Smooth muscle cell (in vitro differentiated cells): Measurements from ENCODE around the gene ASH1L. TPM values are rescaled to one million over a fixed set of nuclear protein-coding genes. Genes with fewer than 3 reads are reported as not detected.
A peak's percentile ranks its signal among the peaks of the same experiment; 100 is the strongest.

ENCODE experiments used
- DNase-seq: peaks from one replicate; lab custom pipeline; 2025; ENCODE audit not compliant: unreplicated experiment; lab: John Stamatoyannopoulos, UW
- H2AFZ ChIP-seq: fragments of 200-600 bp; sonication (generic); 2 replicates; pipeline ENCODE4 v1.6.0; 2016; ENCODE audit warnings: antibody characterized with exemption, low read depth, mild to moderate bottlenecking
- H3F3A ChIP-seq: fragments of 200-600 bp; sonication (generic); 2 replicates; pipeline ENCODE4 v1.6.0; 2017; ENCODE audit warnings: antibody characterized with exemption, low read depth
- H3K27ac ChIP-seq: fragments of 200-600 bp; sonication (generic); 2 replicates; pipeline ENCODE4 v1.5.1; 2016; ENCODE audit warnings: low read depth, mild to moderate bottlenecking
- H3K27me3 ChIP-seq: fragments of 200-600 bp; sonication (generic); 2 replicates; pipeline ENCODE4 v1.6.1; 2016; ENCODE audit warnings: low read depth, mild to moderate bottlenecking
- H3K36me3 ChIP-seq: fragments of 200-600 bp; sonication (generic); 2 replicates; pipeline ENCODE4 v1.5.1; 2016; ENCODE audit warnings: low read depth
- H3K4me1 ChIP-seq: fragments of 200-600 bp; sonication (generic); 2 replicates; pipeline ENCODE4 v1.5.1; 2016; ENCODE audit warnings: low read depth
- H3K4me2 ChIP-seq: fragments of 200-600 bp; sonication (generic); 2 replicates; pipeline ENCODE4 v1.6.0; 2016; ENCODE audit warnings: mild to moderate bottlenecking
- H3K4me3 ChIP-seq: fragments of 200-600 bp; sonication (generic); 2 replicates; pipeline ENCODE4 v1.5.1; 2016; ENCODE audit warnings: mild to moderate bottlenecking
- H3K79me2 ChIP-seq: fragments of 200-600 bp; sonication (generic); 2 replicates; pipeline ENCODE4 v1.6.0; 2016; ENCODE audit warnings: low read depth, mild to moderate bottlenecking
- H3K9ac ChIP-seq: fragments of 200-600 bp; sonication (generic); 2 replicates; pipeline ENCODE4 v1.6.0; 2016; ENCODE audit warnings: low read depth
- H3K9me3 ChIP-seq: fragments of 200-600 bp; sonication (generic); replicated peaks from 2 replicates; pipeline ENCODE4 v1.5.1; 2016; ENCODE audit warnings: low read depth
- H4K20me1 ChIP-seq: fragments of 200-600 bp; sonication (generic); 2 replicates; pipeline ENCODE4 v1.6.0; 2016; ENCODE audit warnings: low read depth
- CTCF ChIP-seq: fragments of 200-600 bp; sonication (generic); IDR thresholded peaks from 2 replicates; pipeline ENCODE4 v1.5.1; 2017; ENCODE audit warnings: borderline replicate concordance, mild to moderate bottlenecking, antibody characterized with exemption; ENCODE audit not compliant: insufficient read depth, poor library complexity, severe bottlenecking
- WGBS: methylation state at CpG from one replicate; pipeline ENCODE4 v1.1.7; 2016; ENCODE audit warnings: low lambda C conversion rate; 5-methylcytosine and 5-hydroxymethylcytosine counted together
- polyA plus RNA-seq: library from polyadenylated mRNA; unstranded; fragments of >200 nt; fragmentation: Nextera tagmentation; extraction: Ambion mirVana; gene quantifications from 2 replicates; pipeline ENCODE4 v1.2.1, GENCODE V29; 2016
- total RNA-seq: library from RNA; depleted of rRNA; stranded (reverse); fragments of >200 nt; gene quantifications from 2 replicates; pipeline ENCODE4 v1.2.3, GENCODE V29; 2014

ASH1L gene
- total and polyA plus RNA-seq, 2 experiments from 2014 or later = 9.2 to 38.7 TPM

- H3K27ac ChIP-seq = peak overlapping the region; percentile 30
- no peaks in the 10 kb centered on the region for H3K9me3 ChIP-seq
- H2AFZ ChIP-seq = no peak overlapping the region
- peak overlapping the region; percentile 88 for H3K4me2 ChIP-seq
- H3K4me1 ChIP-seq = peaks cover 18% of the 10 kb centered on the region
- peak overlapping the region; percentile 67 for H3K9ac ChIP-seq
- WGBS = 5% methylated on average over 57 of the region's 59 CpGs
- peak; percentile 33 for TF ChIP-seq CTCF
- H3K79me2 ChIP-seq = no peaks in the 10 kb centered on the region
- peaks cover 18% of the 10 kb centered on the region for H4K20me1 ChIP-seq
- peak; percentile 52 for DNase-seq
- peak overlapping the region; percentile 75 for H3K4me3 ChIP-seq
- H3F3A ChIP-seq = peaks cover 2% of the 10 kb centered on the region
- H3K27me3 ChIP-seq = no peaks in the 10 kb centered on the region
- H3K36me3 ChIP-seq = no peaks in the 10 kb centered on the region
Measured at GRCh38 chr1:155324717-155325602, 237.6 kb downstream of the ASH1L start.

GRCh38 chr1:155324037-155324716 is 238.4 kb downstream of the ASH1L start:
- TF ChIP-seq CTCF = no peak
- DNase-seq = peak; percentile 90
- Histone ChIP-seq H3K27ac (peak overlapping the region; percentile 66), H2AFZ (no peak overlapping the region), H3K79me2 (no peaks in the 10 kb centered on the region), H3K4me1 (peaks cover 18% of the 10 kb centered on the region), H4K20me1 (peaks cover 18% of the 10 kb centered on the region), H3K9ac (peak overlapping the region; percentile 67), H3K27me3 (no peaks in the 10 kb centered on the region), H3K9me3 (no peaks in the 10 kb centered on the region), H3F3A (peaks cover 2% of the 10 kb centered on the region), H3K4me2 (peak overlapping the region; percentile 88), H3K4me3 (peak overlapping the region; percentile 75), H3K36me3 (no peaks in the 10 kb centered on the region)
- 2% methylated on average over 40 of the region's 44 CpGs for WGBS

GRCh38 chr1:155323729-155324036 is 238.9 kb downstream of the ASH1L start:
- Histone ChIP-seq H2AFZ (no peak overlapping the region), H3K27ac (peak overlapping the region; percentile 66), H3K9ac (peak overlapping the region; percentile 65), H3K4me3 (peak overlapping the region; percentile 75), H3K9me3 (no peaks in the 10 kb centered on the region), H3K36me3 (no peaks in the 10 kb centered on the region), H3K4me2 (peak overlapping the region; percentile 88), H4K20me1 (peaks cover 18% of the 10 kb centered on the region), H3K79me2 (no peaks in the 10 kb centered on the region), H3K27me3 (no peaks in the 10 kb centered on the region), H3K4me1 (peaks cover 18% of the 10 kb centered on the region), H3F3A (peaks cover 2% of the 10 kb centered on the region)
- WGBS = under 1% methylated on average over 19 of the region's 29 CpGs
- no peak for TF ChIP-seq CTCF
- peak; percentile 90 for DNase-seq
